Lower leg skin (tissue), 4 donors: ENCODE data around the gene DLGAP1. TPM values are rescaled to one million over a fixed set of nuclear protein-coding genes. Genes with fewer than 3 reads are reported as not detected.

ENCODE experiments used
- DNase-seq, 2 donors: peaks; one replicate each; pipeline ENCODE4 v3.0.0-alpha.2; 2019; ENCODE audit warnings: low spot score in 2 of 2
- H3K4me3 ChIP-seq: fragments of 200-600 bp; sonication (generic); 2 replicates; pipeline ENCODE4 v1.5.1; 2017; ENCODE audit warnings: mild to moderate bottlenecking, low read depth; ENCODE audit not compliant: poor library complexity, severe bottlenecking
- POLR2A ChIP-seq, 2 donors: fragments of 450-650 bp; IDR thresholded peaks; one replicate each; pipeline ENCODE4 v1.6.1; 2016 to 2017; ENCODE audit warnings: antibody characterized with exemption in 2 of 2, mild to moderate bottlenecking in 1 of 2, moderate library complexity in 1 of 2
- WGBS, 2 donors: methylation state at CpG; one replicate each; pipeline ENCODE4 v1.1.5; 2018; 5-methylcytosine and 5-hydroxymethylcytosine counted together
- intact Hi-C: fragments of 100-400 bp; cut with DNase I; formaldehyde crosslinking; loops from one replicate; pipeline ENCODE4 v1.15.0; 2023; ENCODE audit warnings: low total_unique reads
- total RNA-seq, 4 donors: library from RNA; depleted of rRNA; stranded (reverse); fragments of >200 nt; gene quantifications; one replicate each; pipeline ENCODE4 v1.1.0, GENCODE V29; 2016
- TF ChIP-seq, protein P1 (sequence below), 3 donors: fragments of 450-650 bp; IDR thresholded peaks; one replicate each; pipeline ENCODE4 v1.5.1; 2016; ENCODE audit warnings: antibody characterized with exemption in 3 of 3, mild to moderate bottlenecking in 3 of 3, moderate library complexity in 2 of 3

The DLGAP1 gene
- total RNA-seq, 4 donors from 2014 or later, result 0.34 to 1.3 (median 0.82) TPM

DNA sequence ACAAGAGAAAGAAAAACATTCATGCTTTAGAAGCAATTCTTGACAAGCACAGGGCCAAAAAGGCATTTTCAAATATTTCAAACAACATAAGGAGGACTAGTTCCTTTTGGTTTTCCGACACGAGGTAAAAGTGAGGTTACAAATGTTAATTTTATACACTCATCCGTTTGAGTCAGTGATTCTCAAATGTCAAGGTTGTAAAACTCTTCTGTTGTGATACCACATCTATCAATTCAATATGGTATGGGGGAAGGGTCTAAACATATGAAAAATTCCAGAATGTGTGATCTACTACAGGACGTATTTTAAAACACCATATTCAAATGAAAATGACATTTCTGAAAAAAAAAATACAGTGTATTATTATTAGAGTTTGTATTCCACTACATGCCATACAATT is 952.5 kb downstream of the DLGAP1 start:
- TF ChIP-seq, protein P1, sequence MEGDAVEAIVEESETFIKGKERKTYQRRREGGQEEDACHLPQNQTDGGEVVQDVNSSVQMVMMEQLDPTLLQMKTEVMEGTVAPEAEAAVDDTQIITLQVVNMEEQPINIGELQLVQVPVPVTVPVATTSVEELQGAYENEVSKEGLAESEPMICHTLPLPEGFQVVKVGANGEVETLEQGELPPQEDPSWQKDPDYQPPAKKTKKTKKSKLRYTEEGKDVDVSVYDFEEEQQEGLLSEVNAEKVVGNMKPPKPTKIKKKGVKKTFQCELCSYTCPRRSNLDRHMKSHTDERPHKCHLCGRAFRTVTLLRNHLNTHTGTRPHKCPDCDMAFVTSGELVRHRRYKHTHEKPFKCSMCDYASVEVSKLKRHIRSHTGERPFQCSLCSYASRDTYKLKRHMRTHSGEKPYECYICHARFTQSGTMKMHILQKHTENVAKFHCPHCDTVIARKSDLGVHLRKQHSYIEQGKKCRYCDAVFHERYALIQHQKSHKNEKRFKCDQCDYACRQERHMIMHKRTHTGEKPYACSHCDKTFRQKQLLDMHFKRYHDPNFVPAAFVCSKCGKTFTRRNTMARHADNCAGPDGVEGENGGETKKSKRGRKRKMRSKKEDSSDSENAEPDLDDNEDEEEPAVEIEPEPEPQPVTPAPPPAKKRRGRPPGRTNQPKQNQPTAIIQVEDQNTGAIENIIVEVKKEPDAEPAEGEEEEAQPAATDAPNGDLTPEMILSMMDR (IDR thresholded peaks at IDR 0.05), result no peak
- no peak for TF ChIP-seq POLR2A (IDR thresholded peaks at IDR 0.05)
- DNase-seq, result no peak
- H3K4me3 ChIP-seq, result no peak overlapping the region
- intact Hi-C loops, result no loop called here
- 82 to 94% methylated on average over 4 of the region's 4 CpGs for WGBS, 2 donors

DNA sequence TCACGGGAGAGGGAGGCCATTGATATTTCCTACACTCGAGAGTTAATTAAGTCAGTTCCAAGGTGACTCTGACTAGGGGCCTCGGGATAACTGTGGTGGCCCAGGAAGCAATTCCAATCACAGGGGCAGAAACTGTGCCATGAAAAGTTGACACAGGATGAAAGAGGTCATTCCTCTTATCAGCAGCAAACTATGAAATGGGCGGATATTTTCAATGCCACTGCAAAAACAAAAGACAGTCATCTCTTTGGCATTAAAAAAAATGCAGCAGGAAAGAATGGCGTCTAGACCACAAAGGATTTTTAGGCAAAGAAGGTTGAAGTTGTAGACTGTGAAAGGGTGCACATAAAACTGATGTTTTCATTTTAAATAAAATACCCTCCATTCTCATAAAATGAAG is 955.1 kb downstream of the DLGAP1 start:
- TF ChIP-seq, protein P1 (IDR thresholded peaks at IDR 0.05), result no peak
- TF ChIP-seq POLR2A (IDR thresholded peaks at IDR 0.05), result no peak
- H3K4me3 ChIP-seq, result no peak overlapping the region
- 77 to 78% methylated on average over 5 of the region's 5 CpGs for WGBS, 2 donors
- intact Hi-C loops, result no loop called here
- DNase-seq, result no peak

DNA sequence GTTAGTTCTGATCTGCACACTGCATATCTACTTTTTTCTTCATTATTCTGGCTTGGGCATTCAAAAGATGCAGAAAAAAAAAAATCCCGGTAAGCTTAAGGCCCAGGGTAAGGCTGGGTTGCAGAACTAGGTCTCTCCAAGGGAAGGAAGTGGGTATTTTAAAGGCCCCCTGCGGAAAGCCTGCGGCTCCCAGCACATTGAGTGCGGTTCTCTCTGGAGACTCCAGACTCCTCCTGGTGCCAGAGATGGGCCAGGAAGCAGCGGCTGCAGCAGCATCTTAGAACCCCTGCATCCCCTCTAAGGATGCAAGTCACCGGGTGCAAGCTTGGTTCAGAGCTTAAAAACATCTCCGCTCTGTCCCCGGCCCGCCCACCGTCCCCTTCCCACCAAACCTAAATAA is 955.6 kb downstream of the DLGAP1 start:
- intact Hi-C loops, result no loop called here
- TF ChIP-seq POLR2A (IDR thresholded peaks at IDR 0.05), result no peak
- TF ChIP-seq, protein P1 (IDR thresholded peaks at IDR 0.05), result no peak
- no peak for DNase-seq
- no peak overlapping the region for H3K4me3 ChIP-seq
- WGBS, 2 donors, result 55 to 60% methylated on average over 10 of the region's 10 CpGs

DNA sequence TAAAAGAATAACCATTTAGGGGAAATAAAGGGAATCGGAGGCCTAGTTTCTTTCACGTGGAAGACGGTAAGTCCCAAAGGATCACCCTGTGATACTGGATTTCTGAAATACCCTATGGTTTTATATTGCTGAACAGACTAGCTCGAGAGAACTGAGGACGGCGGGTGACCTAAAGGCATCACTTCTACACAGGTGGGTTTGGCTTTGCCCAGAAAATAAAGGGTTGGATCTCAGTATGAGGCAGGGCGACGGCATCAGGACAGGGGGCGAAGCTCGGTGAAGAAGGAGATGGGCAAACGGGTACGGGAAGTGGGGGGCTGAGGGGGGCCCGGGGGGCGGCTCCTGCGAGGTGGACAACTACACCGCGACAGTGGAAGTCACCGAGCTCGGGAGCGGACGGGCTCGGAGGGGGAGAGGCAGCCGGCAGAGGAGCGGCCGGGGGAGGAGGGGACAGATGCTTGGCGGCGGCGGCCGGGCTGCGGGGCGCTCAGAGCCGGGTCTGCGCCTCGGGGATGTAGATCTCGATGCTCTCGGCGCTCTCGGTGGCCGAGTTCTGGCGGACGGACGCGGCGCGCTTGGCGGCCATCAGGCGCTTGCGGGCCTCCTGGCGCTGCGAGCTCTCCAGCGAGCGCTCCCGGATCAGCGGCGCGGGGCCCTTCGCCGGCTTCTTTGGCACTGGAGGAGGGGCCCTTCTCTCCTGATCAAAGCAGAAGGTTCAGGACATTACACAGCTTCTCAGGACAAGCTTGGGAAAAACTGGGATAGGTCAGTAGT is 956.2 kb downstream of the DLGAP1 start:
- no peak for DNase-seq
- no peak for TF ChIP-seq POLR2A (IDR thresholded peaks at IDR 0.05)
- TF ChIP-seq, protein P1 (IDR thresholded peaks at IDR 0.05), result no peak
- WGBS, 2 donors, result 16 to 24% methylated on average over 42 to 54 of the region's 58 CpGs
- H3K4me3 ChIP-seq, result no peak overlapping the region
- intact Hi-C loops, result no loop called here

DNA sequence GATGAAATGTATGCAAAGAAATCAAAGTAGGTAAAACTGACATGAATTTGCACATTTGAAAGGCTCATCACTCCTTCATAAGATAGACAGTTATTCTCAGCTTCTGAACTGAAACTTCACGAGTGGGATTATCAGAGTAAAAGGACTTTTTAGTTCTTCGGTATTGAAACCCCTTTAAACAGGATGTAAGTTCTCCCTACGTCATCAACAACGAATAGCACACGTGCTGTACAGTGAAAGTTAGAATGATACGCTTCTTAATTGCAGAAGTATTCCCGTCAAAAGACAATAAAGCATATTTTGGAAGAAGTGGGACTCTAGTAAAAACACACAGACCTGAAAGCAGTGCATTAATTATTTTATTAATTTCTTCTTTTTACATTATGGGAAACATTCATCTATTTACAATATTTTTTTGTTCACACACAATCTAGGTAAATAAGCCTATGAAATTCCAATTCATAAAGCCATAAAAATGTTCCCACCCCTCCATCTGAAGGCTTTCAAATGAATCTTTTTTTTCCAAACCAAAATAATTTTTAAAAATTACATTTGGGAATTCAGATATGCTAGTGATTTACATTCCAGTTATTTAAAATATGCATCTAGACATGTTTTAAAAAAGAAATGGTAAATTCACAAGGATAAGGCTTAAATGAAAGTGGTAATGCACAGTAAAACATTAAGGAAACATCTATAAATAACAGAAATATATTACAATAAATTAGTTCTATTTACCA is 959.2 kb downstream of the DLGAP1 start:
- DNase-seq, result no peak
- 81 to 83% methylated on average over 7 of the region's 7 CpGs for WGBS, 2 donors
- no peak overlapping the region for H3K4me3 ChIP-seq
- TF ChIP-seq, protein P1 (IDR thresholded peaks at IDR 0.05), result no peak
- TF ChIP-seq POLR2A (IDR thresholded peaks at IDR 0.05), result no peak
- intact Hi-C loops, result no loop called here
